H1 (cell line): ENCODE results near the gene HBEGF. TPM values are rescaled to one million over a fixed set of nuclear protein-coding genes. Genes with fewer than 3 reads are reported as not detected.
A peak's percentile ranks its signal among the peaks of the same experiment; 100 is the strongest.

Experiments used
- CTCF ChIA-PET: fragments of 300-600 bp; sonication (Branson Sonifier 250); formaldehyde crosslinking; loops from one replicate; lab custom pipeline; 2021; ENCODE audit not compliant: partially characterized antibody; lab: Charles Lee
- POLR2A ChIA-PET: fragments of 300-600 bp; sonication (Branson Sonifier 250); formaldehyde crosslinking; loops from one replicate; lab custom pipeline; 2021; ENCODE audit warnings: inconsistent platforms; ENCODE audit not compliant: partially characterized antibody; lab: Charles Lee
- DNase-seq, 2 experiments: peaks; one replicate each; pipeline versions ENCODE4 v3.0.0 to v3.0.0-alpha.2; 2010 to 2022; ENCODE audit warnings: low spot score in 2 of 2, low read depth in 1 of 2, mixed read lengths in 1 of 2
- FAIRE-seq: peaks from 2 replicates; lab custom pipeline; 2011; peaks lifted over from hg19 to GRCh38; lab: Jason Lieb, UNC
- H2AFZ ChIP-seq: 2 replicates; pipeline ENCODE4 v1.8.1; 2012; ENCODE audit warnings: low read length, inconsistent platforms
- H2AK5ac ChIP-seq: 2 replicates; pipeline ENCODE4 v1.6.1; 2013; ENCODE audit warnings: low read depth, low read length
- H2BK120ac ChIP-seq: replicated peaks from 2 replicates; pipeline ENCODE3; 2013; ENCODE audit warnings: low read depth, low read length, inconsistent platforms
- H2BK12ac ChIP-seq: 2 replicates; pipeline ENCODE4 v1.6.1; 2013; ENCODE audit warnings: low read depth, low read length
- H2BK15ac ChIP-seq: 2 replicates; pipeline ENCODE4 v1.6.1; 2013; ENCODE audit warnings: low read length
- H2BK20ac ChIP-seq: 2 replicates; pipeline ENCODE4 v1.6.1; 2013; ENCODE audit warnings: low read length
- H2BK5ac ChIP-seq: 2 replicates; pipeline ENCODE4 v1.6.1; 2013; ENCODE audit warnings: low read depth, low read length
- H3K14ac ChIP-seq: 2 replicates; pipeline ENCODE4 v1.6.1; 2013; ENCODE audit warnings: inconsistent platforms; ENCODE audit not compliant: insufficient read length
- H3K18ac ChIP-seq: 2 replicates; pipeline ENCODE4 v1.6.1; 2013; ENCODE audit warnings: low read length; ENCODE audit errors: extremely low read depth
- H3K23ac ChIP-seq: 2 replicates; pipeline ENCODE4 v1.6.1; 2013; ENCODE audit warnings: inconsistent platforms; ENCODE audit not compliant: insufficient read length
- H3K23me2 ChIP-seq: 2 replicates; pipeline ENCODE4 v1.6.1; 2013; ENCODE audit warnings: low read depth, low read length
- H3K27ac ChIP-seq: 2 replicates; pipeline ENCODE4 v1.6.1; 2011; ENCODE audit warnings: low read depth, low read length, inconsistent platforms
- H3K27me3 ChIP-seq, 4 experiments: replicated peaks in 1 of 4; 1 replicate in 1 of 4; 2 replicates in 3 of 4; pipeline versions ENCODE4 v1.6.1 to v1.8.1; 2011 to 2013; ENCODE audit warnings: low read length in 3 of 4, mild to moderate bottlenecking in 3 of 4, inconsistent platforms in 2 of 4, mixed read lengths in 2 of 4, moderate library complexity in 1 of 4; ENCODE audit not compliant: control insufficient read depth in 3 of 4, insufficient read depth in 3 of 4; ENCODE audit errors: extremely low read depth in 1 of 4
- H3K36me3 ChIP-seq, 4 experiments: 2 replicates each; pipeline versions ENCODE4 v1.6.1 to v1.8.1; 2011 to 2013; ENCODE audit warnings: mild to moderate bottlenecking in 4 of 4, low read length in 3 of 4, moderate library complexity in 2 of 4, control low read depth in 1 of 4, inconsistent platforms in 1 of 4; ENCODE audit not compliant: insufficient read depth in 4 of 4, control insufficient read depth in 2 of 4
- H3K4ac ChIP-seq: replicated peaks from 2 replicates; pipeline ENCODE3; 2013; ENCODE audit warnings: low read length, low read depth, mixed read lengths, inconsistent platforms; ENCODE audit not compliant: insufficient read length
- H3K4me1 ChIP-seq, 4 experiments: replicated peaks in 1 of 4; 1 replicate in 1 of 4; 2 replicates in 3 of 4; pipeline versions ENCODE4 v1.6.1 to v1.8.1; 2011 to 2013; ENCODE audit warnings: low read length in 3 of 4, inconsistent platforms in 2 of 4, mixed read lengths in 1 of 4; ENCODE audit not compliant: insufficient read depth in 4 of 4, control insufficient read depth in 3 of 4
- H3K4me2 ChIP-seq, 2 experiments: 2 replicates each; pipeline versions ENCODE4 v1.6.1 to v1.8.1; 2011 to 2013; ENCODE audit warnings: low read depth in 2 of 2, low read length in 2 of 2, control low read depth in 1 of 2, inconsistent platforms in 1 of 2, mild to moderate bottlenecking in 1 of 2; ENCODE audit not compliant: insufficient read depth in 1 of 2
- H3K4me3 ChIP-seq, 4 experiments: fragments of 200-600, 300-600 bp in 1 of 4; sonication (generic), shearing (Covaris generic), sonication (Bioruptor Twin) in 1 of 4; 2 replicates each; pipeline versions ENCODE4 v1.5.1 to v1.8.1; 2011 to 2016; ENCODE audit warnings: low read length in 4 of 4, low read depth in 3 of 4, control low read depth in 2 of 4, inconsistent platforms in 2 of 4, mild to moderate bottlenecking in 2 of 4, mixed read lengths in 1 of 4, moderate library complexity in 1 of 4; ENCODE audit not compliant: insufficient read depth in 2 of 4; ENCODE audit errors: extremely low read depth in 1 of 4
- H3K56ac ChIP-seq: replicated peaks from 2 replicates; pipeline ENCODE3; 2013; ENCODE audit warnings: low read depth, mild to moderate bottlenecking, mixed read lengths, low read length, inconsistent platforms; ENCODE audit not compliant: insufficient read length
- H3K79me1 ChIP-seq: 2 replicates; pipeline ENCODE4 v1.6.1; 2013; ENCODE audit warnings: low read depth, low read length, control low read depth
- H3K79me2 ChIP-seq, 2 experiments: 2 replicates each; pipeline versions ENCODE4 v1.6.1 to v1.8.1; 2012 to 2013; ENCODE audit warnings: low read length in 2 of 2, mild to moderate bottlenecking in 2 of 2, inconsistent platforms in 1 of 2; ENCODE audit not compliant: insufficient read depth in 2 of 2, control insufficient read depth in 1 of 2
- H3K9ac ChIP-seq, 4 experiments: replicated peaks in 1 of 4; 1 replicate in 1 of 4; 2 replicates in 3 of 4; pipeline versions ENCODE4 v1.6.1 to v1.8.1; 2011 to 2013; ENCODE audit warnings: low read depth in 3 of 4, low read length in 3 of 4, control low read depth in 2 of 4, mild to moderate bottlenecking in 2 of 4, moderate library complexity in 2 of 4, inconsistent platforms in 1 of 4; ENCODE audit errors: extremely low read depth in 1 of 4
- H3K9me3 ChIP-seq, 2 experiments: 2 replicates each; pipeline versions ENCODE4 v1.6.1 to v1.8.1; 2012 to 2013; ENCODE audit warnings: mild to moderate bottlenecking in 2 of 2, moderate library complexity in 2 of 2, control low read depth in 1 of 2, inconsistent platforms in 1 of 2, low read depth in 1 of 2, low read length in 1 of 2, mixed read lengths in 1 of 2; ENCODE audit not compliant: insufficient read depth in 2 of 2
- H4K20me1 ChIP-seq, 2 experiments: replicated peaks in 1 of 2; 2 replicates each; pipeline versions ENCODE3 to v1.8.1; 2011 to 2013; ENCODE audit warnings: inconsistent platforms in 2 of 2, low read length in 2 of 2, mild to moderate bottlenecking in 1 of 2; ENCODE audit not compliant: insufficient read depth in 2 of 2, control insufficient read depth in 1 of 2
- H4K5ac ChIP-seq: 2 replicates; pipeline ENCODE4 v1.6.1; 2013; ENCODE audit warnings: low read length, low read depth, mixed read lengths, inconsistent platforms; ENCODE audit not compliant: insufficient read length
- H4K8ac ChIP-seq: 2 replicates; pipeline ENCODE4 v1.8.0; 2013; ENCODE audit warnings: mild to moderate bottlenecking, moderate library complexity, low read length, inconsistent platforms; ENCODE audit not compliant: insufficient read depth; ENCODE audit errors: extremely low read depth
- H4K91ac ChIP-seq: replicated peaks from 2 replicates; pipeline ENCODE3; 2013; ENCODE audit warnings: low read length, mixed read lengths, inconsistent platforms; ENCODE audit not compliant: insufficient read length
- ASH2L ChIP-seq: fragments of 200-600, 300-600 bp; sonication (generic); IDR thresholded peaks from one replicate; pipeline ENCODE4 v1.7.1; 2017; ENCODE audit warnings: low read length
- CTBP2 ChIP-seq: IDR thresholded peaks from 2 replicates; pipeline ENCODE4 v1.7.0; 2011; ENCODE audit warnings: borderline replicate concordance, mild to moderate bottlenecking, moderate library complexity, mixed read lengths, low read length; ENCODE audit not compliant: insufficient read depth, insufficient read length
- KDM1A ChIP-seq: fragments of 200-600, 300-600 bp; sonication (generic); IDR thresholded peaks from 2 replicates; pipeline ENCODE4 v1.7.1; 2016; ENCODE audit warnings: mild to moderate bottlenecking, low read length, borderline replicate concordance
- KDM4A ChIP-seq: IDR thresholded peaks from one replicate; pipeline ENCODE4 v1.7.1; 2012; ENCODE audit warnings: low read depth, mild to moderate bottlenecking, moderate library complexity, low read length, inconsistent platforms; ENCODE audit not compliant: severe bottlenecking
- NRF1 ChIP-seq: IDR thresholded peaks from 2 replicates; pipeline ENCODE4 v1.6.1; 2011; ENCODE audit warnings: mild to moderate bottlenecking, low read depth, low read length, improper control_type of control experiment
- POLR2AphosphoS5 ChIP-seq: IDR thresholded peaks from 2 replicates; pipeline ENCODE4 v1.6.1; 2011; ENCODE audit warnings: low read depth, low read length
- RAD21 ChIP-seq, 2 experiments: IDR thresholded peaks in 1 of 2; conservative IDR thresholded peaks in 1 of 2; 2 replicates each; pipeline ENCODE4 v1.6.1; 2011; ENCODE audit warnings: low read depth in 2 of 2, low read length in 2 of 2, improper control_type of control experiment in 1 of 2, inconsistent platforms in 1 of 2, mild to moderate bottlenecking in 1 of 2, moderate library complexity in 1 of 2
- RXRA ChIP-seq: IDR thresholded peaks from 2 replicates; pipeline ENCODE4 v1.6.1; 2011; ENCODE audit warnings: low read depth, mild to moderate bottlenecking, low read length, moderate library complexity; ENCODE audit not compliant: insufficient read depth
- WGBS, 2 experiments: shearing (Covaris generic) in 1 of 2; methylation state at CpG; one replicate each; pipeline versions ENCODE4 v1.1.6 to v1.1.7; 2013 to 2015; ENCODE audit warnings: low lambda C conversion rate in 2 of 2, mixed read lengths in 2 of 2, inconsistent platforms in 1 of 2, low coverage in 1 of 2, missing lambda C conversion rate in 1 of 2; ENCODE audit not compliant: insufficient replicate concordance in 2 of 2, insufficient coverage in 1 of 2, insufficient read length in 1 of 2; ENCODE audit errors: extremely low coverage in 1 of 2, missing lambda C conversion rate in 1 of 2; 5-methylcytosine and 5-hydroxymethylcytosine counted together
- polyA plus RNA-seq, 7 experiments: library from polyadenylated mRNA; depleted of rRNA in 3 of 7; stranded (reverse) in 5 of 7; unstranded in 2 of 7; fragments of >200 nt in 5 of 7; fragments of 200-250 nt in 2 of 7; gene quantifications; 1 replicate in 5 of 7; 2 replicates in 1 of 7; 4 replicates in 1 of 7; pipeline versions ENCODE4 v1.2.1 to v1.2.3, GENCODE V29; 2011 to 2013; ENCODE audit warnings: missing spikeins in 2 of 7, mixed read lengths in 2 of 7
- total RNA-seq: library from RNA; stranded (reverse); fragmentation: NEBNext Ultra II Directional; extraction: Animal tissue kit (Norgen Biotek cat#: 25700); gene quantifications from 2 replicates; pipeline ENCODE4 v1.2.1, GENCODE V29; 2021
- TF ChIP-seq, protein P1 (sequence below), 3 experiments: IDR thresholded peaks; 1 replicate in 2 of 3; 2 replicates in 1 of 3; pipeline versions ENCODE4 v1.5.1 to v1.6.1; 2011; ENCODE audit warnings: low read length in 3 of 3, mild to moderate bottlenecking in 3 of 3, inconsistent platforms in 2 of 3, low read depth in 1 of 3, moderate library complexity in 1 of 3; ENCODE audit not compliant: insufficient read depth in 1 of 3; ENCODE audit errors: control extremely low read depth in 1 of 3

The HBEGF gene
- total and polyA plus RNA-seq, 2 of the 8 experiments (the other 6 are each of a cell fraction or from before 2014, with no cell fraction given) = 2.4 to 2.5 TPM

DNA sequence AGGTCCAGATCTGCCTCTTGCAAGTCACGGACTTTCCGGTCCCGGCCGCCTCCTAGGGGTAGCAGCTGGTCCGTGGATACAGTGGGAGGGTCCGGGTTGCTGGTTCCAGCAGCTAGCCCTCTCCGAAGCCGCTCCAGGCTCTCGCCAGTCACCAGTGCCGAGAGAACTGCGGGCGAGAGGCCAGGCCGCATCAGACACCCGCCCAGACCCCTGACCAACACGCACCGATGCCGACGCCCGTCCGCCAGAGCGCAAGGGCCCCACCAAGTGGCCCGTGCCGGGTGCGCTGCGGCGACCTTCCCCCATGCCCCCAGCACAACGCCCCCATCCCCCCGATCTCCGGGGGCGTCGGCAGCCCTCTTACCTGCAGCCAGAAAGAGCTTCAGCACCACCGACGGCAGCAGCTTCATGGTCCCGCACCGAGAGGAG is 470 bp downstream of the HBEGF start:
- peak overlapping the region; percentile 48 to 84 (median 77) for H3K4me3 ChIP-seq
- ChIA-PET POLR2A (interaction anchor here (0.5 to 4.6 kb wide), 32 partner anchors 9 to 740 kb away, joined by 3 to 64 read pairs (median 6); partner anchors contain the start of genes ANKHD1, EIF4EBP3, IK and NDUFA2), CTCF (interaction anchor here (0.7 to 15.0 kb wide), 26 partner anchors 9 to 115 kb away, joined by 3 to 676 read pairs (median 7); partner anchors contain the start of genes PFDN1 and SLC4A9)
- no peak overlapping the region for H4K5ac ChIP-seq
- H2AK5ac ChIP-seq = no peak overlapping the region
- no peaks in the 10 kb centered on the region for H3K9me3 ChIP-seq
- peak overlapping the region in 3 of 4 experiments; percentile 14 to 53 (median 42); a peak in 5 of 7 replicates for H3K9ac ChIP-seq
- H3K27me3 ChIP-seq = peaks cover 0 to 11% (median 5%) of the 10 kb centered on the region in 4 experiments; a peak in 6 of 7 replicates
- no peak overlapping the region for H2BK20ac ChIP-seq
- no peak overlapping the region for H4K91ac ChIP-seq
- H3K4me2 ChIP-seq = peak overlapping the region; percentile 67 to 81
- H3K23ac ChIP-seq = no peak overlapping the region
- no peak overlapping the region for H3K56ac ChIP-seq
- H4K8ac ChIP-seq = peak overlapping the region; percentile 64; the same call in 1 of the 2 replicates
- no peak overlapping the region for H3K4ac ChIP-seq
- no peaks in the 10 kb centered on the region for H3K79me2 ChIP-seq
- H3K18ac ChIP-seq = peak overlapping the region; percentile 40; the same call in 1 of the 2 replicates
- DNase-seq (no peak), FAIRE-seq (no peak)
- no peak overlapping the region for H3K14ac ChIP-seq
- peaks cover 4% of the 10 kb centered on the region for H3K23me2 ChIP-seq
- peak overlapping the region; percentile 68; the same call in 1 of the 2 replicates for H2AFZ ChIP-seq
- H3K4me1 ChIP-seq = peaks cover 0 to 16% (median 6%) of the 10 kb centered on the region in 4 experiments; a peak in 5 of 7 replicates
- H2BK12ac ChIP-seq = no peak overlapping the region
- no peaks in the 10 kb centered on the region; a peak in 1 of 8 replicates for H3K36me3 ChIP-seq
- H2BK120ac ChIP-seq = no peak overlapping the region
- H3K79me1 ChIP-seq = no peaks in the 10 kb centered on the region; the same call in 1 of the 2 replicates
- no peak overlapping the region for H2BK15ac ChIP-seq
- peaks cover 0 to 4% of the 10 kb centered on the region in 2 experiments for H4K20me1 ChIP-seq
- 5% methylated on average over 26 of the region's 35 CpGs; no CpG with 5 or more reads in 1 of the 2 experiments for WGBS, 2 experiments
- H2BK5ac ChIP-seq = no peak overlapping the region; the same call in 1 of the 2 replicates
- H3K27ac ChIP-seq = no peak overlapping the region
- TF ChIP-seq KDM4A = no peak
- TF ChIP-seq, protein P1, sequence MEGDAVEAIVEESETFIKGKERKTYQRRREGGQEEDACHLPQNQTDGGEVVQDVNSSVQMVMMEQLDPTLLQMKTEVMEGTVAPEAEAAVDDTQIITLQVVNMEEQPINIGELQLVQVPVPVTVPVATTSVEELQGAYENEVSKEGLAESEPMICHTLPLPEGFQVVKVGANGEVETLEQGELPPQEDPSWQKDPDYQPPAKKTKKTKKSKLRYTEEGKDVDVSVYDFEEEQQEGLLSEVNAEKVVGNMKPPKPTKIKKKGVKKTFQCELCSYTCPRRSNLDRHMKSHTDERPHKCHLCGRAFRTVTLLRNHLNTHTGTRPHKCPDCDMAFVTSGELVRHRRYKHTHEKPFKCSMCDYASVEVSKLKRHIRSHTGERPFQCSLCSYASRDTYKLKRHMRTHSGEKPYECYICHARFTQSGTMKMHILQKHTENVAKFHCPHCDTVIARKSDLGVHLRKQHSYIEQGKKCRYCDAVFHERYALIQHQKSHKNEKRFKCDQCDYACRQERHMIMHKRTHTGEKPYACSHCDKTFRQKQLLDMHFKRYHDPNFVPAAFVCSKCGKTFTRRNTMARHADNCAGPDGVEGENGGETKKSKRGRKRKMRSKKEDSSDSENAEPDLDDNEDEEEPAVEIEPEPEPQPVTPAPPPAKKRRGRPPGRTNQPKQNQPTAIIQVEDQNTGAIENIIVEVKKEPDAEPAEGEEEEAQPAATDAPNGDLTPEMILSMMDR (IDR thresholded peaks at IDR 0.05; ENCODE audit: control extremely low read depth in 1 of 3, insufficient read depth in 1 of 3, low read depth in 1 of 3, low read length in 3 of 3) = peak; percentile 27 to 64 (median 44); a peak in 3 of 4 replicates
- TF ChIP-seq NRF1 = no peak
- TF ChIP-seq CTBP2 = no peak
- no peak; the same call in 1 of the 2 replicates for TF ChIP-seq KDM1A
- TF ChIP-seq ASH2L = no peak
- TF ChIP-seq POLR2AphosphoS5 = no peak
- TF ChIP-seq RAD21 (IDR thresholded peaks at IDR 0.05 in 1 of 2, conservative IDR thresholded peaks at IDR 0.05 in 1 of 2; ENCODE audit: low read depth in 2 of 2, low read length in 2 of 2) = peak; percentile 46 to 49; a peak in 3 of 4 replicates
- no peak for TF ChIP-seq RXRA
